NCI-H2029 (cell line): ENCODE data around the gene KLK11.
"Not testable (repeated sequence)": the region's sequence is repeated elsewhere in the genome, so short reads cannot be mapped to it uniquely, and the experiment has no call there.

ENCODE experiments used
- DNase-seq: peaks from one replicate; lab custom pipeline; 2025; lab: John Stamatoyannopoulos, UW

The KLK11 gene

GRCh38 chr19:51003316-51003715 is 23.1 kb downstream of the KLK11 start:
- DNase-seq = no peak

DNA sequence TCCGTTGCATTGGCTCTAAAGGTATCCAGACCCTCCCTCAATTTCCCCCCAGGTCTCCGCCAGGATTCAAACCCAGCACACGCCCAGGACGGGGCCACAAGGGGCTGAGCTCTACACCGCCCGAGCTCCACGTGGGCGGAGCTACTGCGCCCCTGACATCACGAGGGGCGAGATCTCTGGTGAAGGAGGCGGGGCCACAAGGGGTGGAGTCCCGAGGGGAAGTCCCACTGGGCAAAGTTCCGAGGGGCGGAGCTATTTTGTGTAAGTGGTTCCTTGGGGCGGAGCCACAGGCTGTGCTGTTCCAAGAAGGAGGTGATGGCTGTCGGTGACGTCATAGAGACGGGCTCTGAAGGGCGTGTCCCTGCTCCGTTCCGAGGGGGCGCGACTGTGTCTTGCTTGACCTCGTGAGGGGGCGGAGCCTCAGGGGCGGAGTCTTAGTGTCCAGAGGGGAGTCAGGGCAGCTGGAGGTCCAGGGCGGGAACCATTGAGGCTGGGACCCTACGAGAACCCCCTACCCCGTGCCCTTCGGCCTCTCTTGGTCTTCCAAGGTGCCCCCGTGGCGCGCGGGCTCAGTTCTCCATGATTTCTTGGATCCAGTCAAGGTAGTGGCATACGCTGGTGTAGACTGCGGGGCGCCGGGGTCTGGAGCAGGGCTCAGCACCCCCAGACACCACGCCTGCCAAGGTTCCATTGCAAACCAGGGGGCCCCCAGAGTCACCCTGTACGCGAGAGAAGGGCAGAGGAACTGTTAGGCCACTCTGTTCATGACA is 23.7 kb downstream of the KLK11 start:
- peak; percentile 47 for DNase-seq

GRCh38 chr19:51002089-51002532 is 24.3 kb downstream of the KLK11 start:
- DNase-seq = no peak

- no peak for DNase-seq
These were observed 24.9 kb downstream of the KLK11 start, which contains the start of gene KLK8 for GRCh38 chr19:51001515-51001914. Gene KLK8 (minus strand): TSS chr19:51001604. CDS start chr19:51001167, 437 bp downstream.

DNA sequence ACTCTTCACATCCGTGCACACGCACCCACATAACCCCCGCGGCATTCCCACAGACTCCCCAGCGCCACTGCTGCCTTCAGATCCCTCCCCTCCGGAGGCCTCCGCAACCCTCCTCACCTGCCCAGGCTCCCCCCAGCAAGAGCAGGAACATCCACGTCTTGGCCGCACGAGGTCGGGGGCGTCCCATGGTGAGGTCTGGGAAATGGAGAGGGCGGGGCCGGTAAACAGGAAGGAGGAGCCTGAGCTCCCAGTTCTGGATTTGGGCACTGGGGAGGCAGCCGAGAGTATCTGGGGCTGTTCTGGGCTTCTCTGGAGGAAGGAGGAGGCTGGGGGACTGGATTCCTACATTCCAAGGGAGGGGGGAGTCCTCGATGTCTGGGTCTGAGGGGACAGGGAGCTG is 25.4 kb downstream of the KLK11 start:
- DNase-seq = no peak

DNA sequence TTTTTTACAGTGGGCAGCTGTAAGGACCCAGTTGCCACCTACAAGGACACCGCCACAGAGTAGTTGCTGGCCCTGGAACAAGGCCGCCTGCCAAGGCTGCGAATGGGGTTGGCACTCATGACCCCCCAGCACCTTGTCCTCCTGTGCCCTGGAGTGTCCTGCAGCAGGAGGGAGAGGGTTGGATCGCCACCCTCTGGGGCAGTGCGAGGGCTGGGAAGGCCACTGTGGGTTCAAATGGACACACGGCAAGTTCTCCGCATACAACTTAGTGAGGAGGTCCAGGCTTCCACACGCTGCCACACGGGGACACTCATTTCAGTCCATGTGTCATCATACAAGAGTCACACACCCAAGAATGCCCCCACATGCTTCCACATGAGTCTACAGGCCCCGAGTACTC is 26.0 kb downstream of the KLK11 start:
- DNase-seq = no peak

DNA sequence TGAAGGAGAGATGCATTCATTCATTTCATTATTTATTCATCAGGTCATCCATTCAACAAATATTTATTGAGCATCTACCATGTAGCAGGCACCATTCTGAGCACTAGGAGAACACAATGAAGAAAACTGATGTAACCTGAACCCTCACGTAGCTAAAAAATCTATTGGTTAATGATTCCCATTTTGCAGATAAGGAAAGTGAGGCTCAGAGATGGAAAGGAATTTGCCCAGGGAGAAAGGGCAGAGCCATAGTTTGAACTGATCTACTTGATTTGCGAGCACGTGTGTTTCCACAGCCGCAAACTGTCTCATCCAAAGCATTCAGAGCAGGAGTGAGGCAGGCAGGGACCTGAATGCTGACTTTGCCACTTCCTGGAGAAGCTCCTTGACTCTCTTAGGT is 27.7 kb downstream of the KLK11 start:
- DNase-seq = no peak

GRCh38 chr19:50998061-50998460 is 28.4 kb downstream of the KLK11 start:
- no peak for DNase-seq

DNA sequence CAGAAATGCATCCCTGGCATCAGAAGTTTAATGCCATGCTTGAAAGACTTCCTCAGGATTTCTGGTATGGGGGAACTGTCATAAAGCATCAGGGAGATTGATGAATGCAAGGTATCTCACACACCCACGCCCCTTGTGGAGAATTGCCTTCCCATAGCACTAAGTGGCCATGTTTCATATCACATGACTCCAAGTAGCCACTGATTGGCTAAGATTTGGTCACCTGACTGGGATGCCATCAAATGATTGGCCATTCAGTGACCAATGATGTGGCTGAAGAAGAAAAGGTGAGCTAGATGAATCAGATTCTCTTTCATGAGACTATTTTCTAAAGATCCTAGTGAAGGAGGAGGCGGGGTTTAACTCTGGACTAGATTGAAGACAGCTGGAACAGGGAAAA is 32.3 kb downstream of the KLK11 start:
- DNase-seq = no peak

DNA sequence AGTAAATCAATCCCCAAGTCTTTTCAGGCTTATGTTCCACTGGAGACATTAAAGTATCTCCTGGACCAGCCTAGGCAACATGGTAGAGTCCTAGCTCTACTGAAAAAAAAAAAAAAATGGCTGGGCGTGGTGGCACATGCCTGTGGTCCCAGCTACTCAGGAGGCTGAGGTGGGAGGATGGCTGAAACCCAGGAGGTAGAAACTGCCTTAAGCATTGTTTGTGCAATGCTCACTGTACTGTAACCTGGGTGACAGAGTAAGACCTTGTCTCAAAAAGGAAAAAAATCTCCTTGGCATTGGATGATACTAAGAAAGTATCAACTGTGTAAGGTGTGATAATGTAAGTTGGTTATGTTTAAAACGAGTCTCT is 33.8 kb downstream of the KLK11 start:
- DNase-seq = no peak

- DNase-seq = not testable (repeated sequence)
These were observed 42.0 kb downstream of the KLK11 start for GRCh38 chr19:50984416-50984815.

DNA sequence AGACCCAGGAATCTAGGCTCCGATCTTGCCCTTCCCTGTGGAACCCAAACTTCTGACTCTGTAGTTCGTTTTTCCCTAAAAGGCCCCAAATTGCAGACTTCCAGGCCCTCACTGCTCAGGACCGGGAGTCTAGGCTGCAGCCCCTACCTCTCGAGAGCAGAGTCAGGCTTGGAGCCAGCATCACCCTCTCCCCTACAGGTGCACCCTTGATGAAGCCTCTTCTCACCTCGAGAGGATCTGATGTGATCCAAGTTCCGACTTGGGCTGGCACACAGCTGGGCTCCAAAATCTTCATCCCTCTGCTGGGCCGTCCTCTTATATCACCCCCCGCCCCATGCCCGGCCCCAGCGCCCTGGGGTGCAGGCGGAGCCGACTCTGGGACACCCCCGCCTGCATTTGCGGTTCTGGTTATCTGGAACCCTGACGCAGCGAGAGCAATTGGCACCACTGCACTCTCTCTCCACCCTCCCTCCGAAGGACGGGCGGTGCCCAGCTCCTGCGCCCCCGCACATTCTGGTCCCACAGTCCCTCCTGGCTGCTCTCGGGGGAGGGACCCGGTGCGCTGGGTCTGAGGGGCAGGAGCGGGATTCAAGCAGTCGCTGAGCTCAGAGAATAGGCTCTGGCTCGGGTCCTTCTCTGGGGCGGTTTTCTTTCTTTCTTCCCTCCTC is 42.7 kb downstream of the KLK11 start, which contains the start of gene KLK7:
Gene KLK7, minus strand, starts transcription at position 293 of the 668 bp plus-strand sequence. CDS start 1,518 bp downstream, outside the sequence.
- DNase-seq = no peak

GRCh38 chr19:50982186-50982585 is 44.2 kb downstream of the KLK11 start:
- no peak for DNase-seq

- no peak for DNase-seq
These were observed 44.7 kb downstream of the KLK11 start for GRCh38 chr19:50981587-50982146.

DNA sequence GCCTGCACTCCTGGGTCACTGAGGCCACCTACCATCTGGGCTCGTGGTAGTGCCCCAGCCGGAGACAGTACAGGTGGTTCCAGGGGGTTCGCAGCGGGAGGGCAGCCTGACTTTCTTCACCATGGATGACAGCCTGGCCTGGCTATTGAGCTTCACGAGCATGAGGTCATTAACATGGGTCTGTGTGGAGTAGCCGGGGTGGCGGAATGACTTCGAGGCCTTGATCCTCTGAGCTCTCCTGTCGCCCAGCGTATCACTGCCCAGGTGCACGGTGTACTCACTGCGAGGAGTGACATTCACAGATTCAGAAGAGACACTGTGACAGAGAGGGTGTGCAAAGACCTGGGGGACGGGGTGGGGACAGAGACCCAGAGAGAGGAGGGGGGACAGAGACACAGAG is 46.2 kb downstream of the KLK11 start:
- DNase-seq = no peak

- DNase-seq = no peak
These were observed 46.7 kb downstream of the KLK11 start for GRCh38 chr19:50979758-50980157.

DNA sequence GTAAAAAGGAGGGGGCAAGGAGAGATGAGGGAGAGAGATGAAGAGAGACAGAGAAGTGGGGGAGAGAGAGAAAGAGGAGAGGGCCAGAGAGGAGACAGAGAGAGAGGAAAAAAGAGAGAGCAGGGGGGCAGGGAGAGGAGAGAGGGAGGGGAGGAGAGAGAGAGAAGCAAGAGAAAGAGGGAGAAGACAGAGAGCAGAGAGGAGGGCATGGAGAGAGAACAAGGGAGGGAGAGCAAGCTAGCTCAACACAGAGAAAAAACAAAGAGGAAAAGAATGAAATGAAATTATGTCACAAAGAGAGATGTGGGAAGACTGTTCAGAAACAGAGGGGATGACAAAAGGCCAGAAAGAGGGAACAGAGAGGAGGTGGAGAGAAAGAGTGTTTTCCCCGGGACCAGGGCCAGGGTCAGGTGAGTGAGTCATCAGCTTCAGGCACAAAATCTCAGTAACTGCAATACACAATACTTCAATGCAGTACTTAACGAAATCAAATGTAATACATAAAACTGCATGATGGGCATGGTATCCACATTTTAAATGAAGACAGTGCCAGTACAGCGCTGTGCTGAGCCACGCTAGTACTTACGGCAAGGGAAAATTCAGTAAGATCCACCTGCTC is 47.5 kb downstream of the KLK11 start:
- DNase-seq = no peak

- DNase-seq = no peak
These were observed 48.8 kb downstream of the KLK11 start for GRCh38 chr19:50977626-50978025.

- DNase-seq = no peak
These were observed 50.6 kb downstream of the KLK11 start for GRCh38 chr19:50975766-50976165.

GRCh38 chr19:50974702-50975556 is 51.5 kb downstream of the KLK11 start:
- no peak for DNase-seq

- no peak for DNase-seq
These were observed 53.5 kb downstream of the KLK11 start for GRCh38 chr19:50972795-50973376.
